ENCODE data around the gene PRKAA2. TPM values are rescaled to one million over a fixed set of nuclear protein-coding genes. Genes with fewer than 3 reads are reported as not detected.

PRKAA2 gene
- polyA plus RNA-seq, 3 donors, result not detected

GRCh38 chr1:56630786-56631185 is 14.3 kb upstream of the PRKAA2 start:
- Histone ChIP-seq H3K9ac (ENCODE audit: insufficient read depth, low read length, poor library complexity, severe bottlenecking) (no peak overlapping the region), H3K4me1 (ENCODE audit: control insufficient read depth in 1 of 2, insufficient read depth in 2 of 2, low read length in 2 of 2) (no peaks in the 10 kb centered on the region), H4K20me1 (ENCODE audit: insufficient read depth, low read length) (no peaks in the 10 kb centered on the region), H3K4me3 (replicated peaks in 1 of 3; ENCODE audit: low read depth in 2 of 3, low read length in 3 of 3) (no peak overlapping the region), H3K36me3 (replicated peaks in 1 of 2; ENCODE audit: control insufficient read depth in 1 of 2, insufficient read depth in 2 of 2, low read length in 2 of 2) (no peaks in the 10 kb centered on the region), H2AFZ (ENCODE audit: insufficient read depth, low read depth, low read length, poor library complexity, severe bottlenecking) (no peak overlapping the region), H3K4me2 (replicated peaks; ENCODE audit: extremely low read depth, low read length, poor library complexity, severe bottlenecking) (no peak overlapping the region), H3K27me3 (ENCODE audit: control insufficient read depth in 2 of 2, insufficient read depth in 2 of 2, low read length in 2 of 2) (no peaks in the 10 kb centered on the region), H3K79me2 (ENCODE audit: insufficient read depth, low read length) (no peaks in the 10 kb centered on the region), H3K9me3 (replicated peaks in 1 of 2; ENCODE audit: control insufficient read depth in 1 of 2, insufficient read depth in 1 of 2, low read length in 2 of 2) (no peaks in the 10 kb centered on the region), H3K27ac (ENCODE audit: low read depth in 1 of 2, low read length in 2 of 2) (no peak overlapping the region)
- intact Hi-C loops (cut with micrococcal nuclease), result no loop called here
- Mint-ChIP-seq H3K4me1 (peaks cover 1% of the 10 kb centered on the region), H3K27me3 (ENCODE audit: low read depth in 3 of 3) (peaks cover 5 to 11% (median 6%) of the 10 kb centered on the region in 3 donors), H3K4me3 (no peak overlapping the region), H3K36me3 (no peaks in the 10 kb centered on the region), H3K27ac (no peak overlapping the region), H3K9me3 (no peaks in the 10 kb centered on the region)
- no peak for TF ChIP-seq CTCF (IDR thresholded peaks at IDR 0.05)
- DNase-seq, result no peak

- no peaks in the 10 kb centered on the region for H3K36me3 ChIP-seq (replicated peaks in 1 of 2; ENCODE audit: control insufficient read depth in 1 of 2, insufficient read depth in 2 of 2, low read length in 2 of 2)
- H3K4me2 ChIP-seq (replicated peaks; ENCODE audit: extremely low read depth, low read length, poor library complexity, severe bottlenecking), result no peak overlapping the region
- TF ChIP-seq CTCF (IDR thresholded peaks at IDR 0.05), result no peak
- Mint-ChIP-seq H3K36me3 (no peaks in the 10 kb centered on the region), H3K4me3 (no peak overlapping the region), H3K27ac (no peak overlapping the region), H3K27me3 (ENCODE audit: low read depth in 3 of 3) (peaks cover 5 to 11% (median 6%) of the 10 kb centered on the region in 3 donors), H3K4me1 (no peaks in the 10 kb centered on the region), H3K9me3 (no peaks in the 10 kb centered on the region)
- H4K20me1 ChIP-seq (ENCODE audit: insufficient read depth, low read length), result no peaks in the 10 kb centered on the region
- H3K4me1 ChIP-seq (ENCODE audit: control insufficient read depth in 1 of 2, insufficient read depth in 2 of 2, low read length in 2 of 2), result no peaks in the 10 kb centered on the region
- no peak overlapping the region for H3K9ac ChIP-seq (ENCODE audit: insufficient read depth, low read length, poor library complexity, severe bottlenecking)
- WGBS (ENCODE audit: insufficient coverage), result 100% methylated on average over 1 of the region's 2 CpGs
- no peaks in the 10 kb centered on the region for H3K9me3 ChIP-seq (replicated peaks in 1 of 2; ENCODE audit: control insufficient read depth in 1 of 2, insufficient read depth in 1 of 2, low read length in 2 of 2)
- intact Hi-C loops (cut with micrococcal nuclease), result no loop called here
- H3K27me3 ChIP-seq (ENCODE audit: control insufficient read depth in 2 of 2, insufficient read depth in 2 of 2, low read length in 2 of 2), result no peaks in the 10 kb centered on the region
- no peaks in the 10 kb centered on the region for H3K79me2 ChIP-seq (ENCODE audit: insufficient read depth, low read length)
- no peak overlapping the region for H3K4me3 ChIP-seq (replicated peaks in 1 of 3; ENCODE audit: low read depth in 2 of 3, low read length in 3 of 3)
- DNase-seq, result no peak
- H3K27ac ChIP-seq (ENCODE audit: low read depth in 1 of 2, low read length in 2 of 2), result no peak overlapping the region
- H2AFZ ChIP-seq (ENCODE audit: insufficient read depth, low read depth, low read length, poor library complexity, severe bottlenecking), result no peak overlapping the region
Observed at GRCh38 chr1:56631901-56632300, 13.2 kb upstream of the PRKAA2 start.
